H1 (cell line): ENCODE data around the gene ITGB8. TPM values are rescaled to one million over a fixed set of nuclear protein-coding genes. Genes with fewer than 3 reads are reported as not detected.
A peak's percentile ranks its signal among the peaks of the same experiment; 100 is the strongest.

Experiments
- CTCF ChIA-PET: fragments of 300-600 bp; sonication (Branson Sonifier 250); formaldehyde crosslinking; loops from one replicate; lab custom pipeline; 2021; ENCODE audit not compliant: partially characterized antibody; lab: Charles Lee
- POLR2A ChIA-PET: fragments of 300-600 bp; sonication (Branson Sonifier 250); formaldehyde crosslinking; loops from one replicate; lab custom pipeline; 2021; ENCODE audit warnings: inconsistent platforms; ENCODE audit not compliant: partially characterized antibody; lab: Charles Lee
- DNase-seq, 2 experiments: peaks; one replicate each; pipeline versions ENCODE4 v3.0.0 to v3.0.0-alpha.2; 2010 to 2022; ENCODE audit warnings: low spot score in 2 of 2, low read depth in 1 of 2, mixed read lengths in 1 of 2
- FAIRE-seq: peaks from 2 replicates; lab custom pipeline; 2011; peaks lifted over from hg19 to GRCh38; lab: Jason Lieb, UNC
- H2AFZ ChIP-seq: 2 replicates; pipeline ENCODE4 v1.8.1; 2012; ENCODE audit warnings: low read length, inconsistent platforms
- H2AK5ac ChIP-seq: 2 replicates; pipeline ENCODE4 v1.6.1; 2013; ENCODE audit warnings: low read depth, low read length
- H2BK120ac ChIP-seq: replicated peaks from 2 replicates; pipeline ENCODE3; 2013; ENCODE audit warnings: low read depth, low read length, inconsistent platforms
- H2BK12ac ChIP-seq: 2 replicates; pipeline ENCODE4 v1.6.1; 2013; ENCODE audit warnings: low read depth, low read length
- H2BK15ac ChIP-seq: 2 replicates; pipeline ENCODE4 v1.6.1; 2013; ENCODE audit warnings: low read length
- H2BK20ac ChIP-seq: 2 replicates; pipeline ENCODE4 v1.6.1; 2013; ENCODE audit warnings: low read length
- H2BK5ac ChIP-seq: 2 replicates; pipeline ENCODE4 v1.6.1; 2013; ENCODE audit warnings: low read depth, low read length
- H3K14ac ChIP-seq: 2 replicates; pipeline ENCODE4 v1.6.1; 2013; ENCODE audit warnings: inconsistent platforms; ENCODE audit not compliant: insufficient read length
- H3K18ac ChIP-seq: 2 replicates; pipeline ENCODE4 v1.6.1; 2013; ENCODE audit warnings: low read length; ENCODE audit errors: extremely low read depth
- H3K23ac ChIP-seq: 2 replicates; pipeline ENCODE4 v1.6.1; 2013; ENCODE audit warnings: inconsistent platforms; ENCODE audit not compliant: insufficient read length
- H3K23me2 ChIP-seq: 2 replicates; pipeline ENCODE4 v1.6.1; 2013; ENCODE audit warnings: low read depth, low read length
- H3K27ac ChIP-seq: 2 replicates; pipeline ENCODE4 v1.6.1; 2011; ENCODE audit warnings: low read depth, low read length, inconsistent platforms
- H3K27me3 ChIP-seq, 4 experiments: replicated peaks in 1 of 4; 1 replicate in 1 of 4; 2 replicates in 3 of 4; pipeline versions ENCODE4 v1.6.1 to v1.8.1; 2011 to 2013; ENCODE audit warnings: low read length in 3 of 4, mild to moderate bottlenecking in 3 of 4, inconsistent platforms in 2 of 4, mixed read lengths in 2 of 4, moderate library complexity in 1 of 4; ENCODE audit not compliant: control insufficient read depth in 3 of 4, insufficient read depth in 3 of 4; ENCODE audit errors: extremely low read depth in 1 of 4
- H3K36me3 ChIP-seq, 4 experiments: 2 replicates each; pipeline versions ENCODE4 v1.6.1 to v1.8.1; 2011 to 2013; ENCODE audit warnings: mild to moderate bottlenecking in 4 of 4, low read length in 3 of 4, moderate library complexity in 2 of 4, control low read depth in 1 of 4, inconsistent platforms in 1 of 4; ENCODE audit not compliant: insufficient read depth in 4 of 4, control insufficient read depth in 2 of 4
- H3K4ac ChIP-seq: replicated peaks from 2 replicates; pipeline ENCODE3; 2013; ENCODE audit warnings: low read length, low read depth, mixed read lengths, inconsistent platforms; ENCODE audit not compliant: insufficient read length
- H3K4me1 ChIP-seq, 4 experiments: replicated peaks in 1 of 4; 1 replicate in 1 of 4; 2 replicates in 3 of 4; pipeline versions ENCODE4 v1.6.1 to v1.8.1; 2011 to 2013; ENCODE audit warnings: low read length in 3 of 4, inconsistent platforms in 2 of 4, mixed read lengths in 1 of 4; ENCODE audit not compliant: insufficient read depth in 4 of 4, control insufficient read depth in 3 of 4
- H3K4me2 ChIP-seq, 2 experiments: 2 replicates each; pipeline versions ENCODE4 v1.6.1 to v1.8.1; 2011 to 2013; ENCODE audit warnings: low read depth in 2 of 2, low read length in 2 of 2, control low read depth in 1 of 2, inconsistent platforms in 1 of 2, mild to moderate bottlenecking in 1 of 2; ENCODE audit not compliant: insufficient read depth in 1 of 2
- H3K4me3 ChIP-seq, 4 experiments: fragments of 200-600, 300-600 bp in 1 of 4; sonication (generic), shearing (Covaris generic), sonication (Bioruptor Twin) in 1 of 4; 2 replicates each; pipeline versions ENCODE4 v1.5.1 to v1.8.1; 2011 to 2016; ENCODE audit warnings: low read length in 4 of 4, low read depth in 3 of 4, control low read depth in 2 of 4, inconsistent platforms in 2 of 4, mild to moderate bottlenecking in 2 of 4, mixed read lengths in 1 of 4, moderate library complexity in 1 of 4; ENCODE audit not compliant: insufficient read depth in 2 of 4; ENCODE audit errors: extremely low read depth in 1 of 4
- H3K56ac ChIP-seq: replicated peaks from 2 replicates; pipeline ENCODE3; 2013; ENCODE audit warnings: low read depth, mild to moderate bottlenecking, mixed read lengths, low read length, inconsistent platforms; ENCODE audit not compliant: insufficient read length
- H3K79me1 ChIP-seq: 2 replicates; pipeline ENCODE4 v1.6.1; 2013; ENCODE audit warnings: low read depth, low read length, control low read depth
- H3K79me2 ChIP-seq, 2 experiments: 2 replicates each; pipeline versions ENCODE4 v1.6.1 to v1.8.1; 2012 to 2013; ENCODE audit warnings: low read length in 2 of 2, mild to moderate bottlenecking in 2 of 2, inconsistent platforms in 1 of 2; ENCODE audit not compliant: insufficient read depth in 2 of 2, control insufficient read depth in 1 of 2
- H3K9ac ChIP-seq, 4 experiments: replicated peaks in 1 of 4; 1 replicate in 1 of 4; 2 replicates in 3 of 4; pipeline versions ENCODE4 v1.6.1 to v1.8.1; 2011 to 2013; ENCODE audit warnings: low read depth in 3 of 4, low read length in 3 of 4, control low read depth in 2 of 4, mild to moderate bottlenecking in 2 of 4, moderate library complexity in 2 of 4, inconsistent platforms in 1 of 4; ENCODE audit errors: extremely low read depth in 1 of 4
- H3K9me3 ChIP-seq, 2 experiments: 2 replicates each; pipeline versions ENCODE4 v1.6.1 to v1.8.1; 2012 to 2013; ENCODE audit warnings: mild to moderate bottlenecking in 2 of 2, moderate library complexity in 2 of 2, control low read depth in 1 of 2, inconsistent platforms in 1 of 2, low read depth in 1 of 2, low read length in 1 of 2, mixed read lengths in 1 of 2; ENCODE audit not compliant: insufficient read depth in 2 of 2
- H4K20me1 ChIP-seq, 2 experiments: replicated peaks in 1 of 2; 2 replicates each; pipeline versions ENCODE3 to v1.8.1; 2011 to 2013; ENCODE audit warnings: inconsistent platforms in 2 of 2, low read length in 2 of 2, mild to moderate bottlenecking in 1 of 2; ENCODE audit not compliant: insufficient read depth in 2 of 2, control insufficient read depth in 1 of 2
- H4K5ac ChIP-seq: 2 replicates; pipeline ENCODE4 v1.6.1; 2013; ENCODE audit warnings: low read length, low read depth, mixed read lengths, inconsistent platforms; ENCODE audit not compliant: insufficient read length
- H4K8ac ChIP-seq: 2 replicates; pipeline ENCODE4 v1.8.0; 2013; ENCODE audit warnings: mild to moderate bottlenecking, moderate library complexity, low read length, inconsistent platforms; ENCODE audit not compliant: insufficient read depth; ENCODE audit errors: extremely low read depth
- H4K91ac ChIP-seq: replicated peaks from 2 replicates; pipeline ENCODE3; 2013; ENCODE audit warnings: low read length, mixed read lengths, inconsistent platforms; ENCODE audit not compliant: insufficient read length
- ASH2L ChIP-seq: fragments of 200-600, 300-600 bp; sonication (generic); IDR thresholded peaks from one replicate; pipeline ENCODE4 v1.7.1; 2017; ENCODE audit warnings: low read length
- BACH1 ChIP-seq: IDR thresholded peaks from 2 replicates; pipeline ENCODE4 v1.6.1; 2012; ENCODE audit warnings: low read length, improper control_type of control experiment
- CREB1 ChIP-seq: IDR thresholded peaks from 2 replicates; pipeline ENCODE4 v1.6.1; 2012; ENCODE audit warnings: inconsistent platforms
- CTCF ChIP-seq, 3 experiments: IDR thresholded peaks; 1 replicate in 2 of 3; 2 replicates in 1 of 3; pipeline versions ENCODE4 v1.5.1 to v1.6.1; 2011; ENCODE audit warnings: low read length in 3 of 3, mild to moderate bottlenecking in 3 of 3, inconsistent platforms in 2 of 3, low read depth in 1 of 3, moderate library complexity in 1 of 3; ENCODE audit not compliant: insufficient read depth in 1 of 3; ENCODE audit errors: control extremely low read depth in 1 of 3
- POU5F1 ChIP-seq: IDR thresholded peaks from 2 replicates; pipeline ENCODE4 v1.6.1; 2011; ENCODE audit warnings: low read depth, mild to moderate bottlenecking, low read length, moderate library complexity
- SIN3A ChIP-seq, 2 experiments: IDR thresholded peaks in 1 of 2; conservative IDR thresholded peaks in 1 of 2; 2 replicates each; pipeline ENCODE4 v1.6.1; 2011 to 2012; ENCODE audit warnings: low read length in 2 of 2, improper control_type of control experiment in 1 of 2, low read depth in 1 of 2, mild to moderate bottlenecking in 1 of 2
- SIRT6 ChIP-seq: IDR thresholded peaks from one replicate; pipeline ENCODE4 v1.7.1; 2012; ENCODE audit warnings: low read length, inconsistent platforms
- SUZ12 ChIP-seq: fragments of 200-600 bp; sonication (generic); IDR thresholded peaks from 2 replicates; pipeline ENCODE4 v1.6.1; 2012; ENCODE audit warnings: mild to moderate bottlenecking, inconsistent platforms, low read length, moderate library complexity, mixed read lengths
- TAF1 ChIP-seq: IDR thresholded peaks from 2 replicates; pipeline ENCODE4 v1.6.1; 2011; ENCODE audit warnings: mild to moderate bottlenecking, low read depth, low read length
- WGBS, 2 experiments: shearing (Covaris generic) in 1 of 2; methylation state at CpG; one replicate each; pipeline versions ENCODE4 v1.1.6 to v1.1.7; 2013 to 2015; ENCODE audit warnings: low lambda C conversion rate in 2 of 2, mixed read lengths in 2 of 2, inconsistent platforms in 1 of 2, low coverage in 1 of 2, missing lambda C conversion rate in 1 of 2; ENCODE audit not compliant: insufficient replicate concordance in 2 of 2, insufficient coverage in 1 of 2, insufficient read length in 1 of 2; ENCODE audit errors: extremely low coverage in 1 of 2, missing lambda C conversion rate in 1 of 2; 5-methylcytosine and 5-hydroxymethylcytosine counted together
- polyA plus RNA-seq, 7 experiments: library from polyadenylated mRNA; depleted of rRNA in 3 of 7; stranded (reverse) in 5 of 7; unstranded in 2 of 7; fragments of >200 nt in 5 of 7; fragments of 200-250 nt in 2 of 7; gene quantifications; 1 replicate in 5 of 7; 2 replicates in 1 of 7; 4 replicates in 1 of 7; pipeline versions ENCODE4 v1.2.1 to v1.2.3, GENCODE V29; 2011 to 2013; ENCODE audit warnings: missing spikeins in 2 of 7, mixed read lengths in 2 of 7
- total RNA-seq: library from RNA; stranded (reverse); fragmentation: NEBNext Ultra II Directional; extraction: Animal tissue kit (Norgen Biotek cat#: 25700); gene quantifications from 2 replicates; pipeline ENCODE4 v1.2.1, GENCODE V29; 2021

The ITGB8 gene
- total and polyA plus RNA-seq, 2 of the 8 experiments (the other 6 are each of a cell fraction or from before 2014, with no cell fraction given) = 1.2 to 3.6 TPM

GRCh38 chr7:20329389-20330238, 1.1 kb upstream of the ITGB8 start:
- Histone ChIP-seq H3K14ac (no peak overlapping the region), H2BK20ac (no peak overlapping the region), H4K20me1 (no peaks in the 10 kb centered on the region), H4K91ac (no peak overlapping the region), H3K9ac (peak overlapping the region in 3 of 4 experiments; percentile 75 to 80 (median 76); a peak in 6 of 7 replicates), H3K4me1 (peaks cover 0 to 2% (median 0%) of the 10 kb centered on the region in 4 experiments; a peak in 2 of 7 replicates), H2BK12ac (peak overlapping the region; percentile 89), H2AFZ (peak overlapping the region; percentile 86; the same call in 1 of the 2 replicates), H4K8ac (peak overlapping the region; percentile 90; the same call in 1 of the 2 replicates), H3K27ac (peak overlapping the region; percentile 75), H3K4me2 (peak overlapping the region; percentile 75 to 98), H3K18ac (0 out of 2 replicates have a peak overlapping the region, but pooled peaks have one; percentile 26), H3K56ac (no peak overlapping the region), H4K5ac (no peak overlapping the region), H2BK15ac (peak overlapping the region; percentile 4; the same call in 1 of the 2 replicates), H3K27me3 (no peaks in the 10 kb centered on the region), H3K79me2 (no peaks in the 10 kb centered on the region), H3K23ac (no peak overlapping the region), H3K36me3 (no peaks in the 10 kb centered on the region), H2AK5ac (no peak overlapping the region), H3K4ac (no peak overlapping the region), H3K9me3 (no peaks in the 10 kb centered on the region), H3K79me1 (no peaks in the 10 kb centered on the region), H3K4me3 (peak overlapping the region; percentile 55 to 80 (median 73)), H3K23me2 (peaks cover 18% of the 10 kb centered on the region), H2BK5ac (no peak overlapping the region), H2BK120ac (no peak overlapping the region)
- DNase-seq (peak in 1 of 2 experiments; percentile 78), FAIRE-seq (peak; percentile 55)
- ChIA-PET POLR2A (interaction anchor here (0.6 to 2.9 kb wide), 16 partner anchors 10 to 621 kb away, joined by 3 to 27 read pairs (median 4); partner anchors contain the start of gene POLR1F), CTCF (interaction anchor here (0.6 to 2.1 kb wide), 20 partner anchors 10 to 322 kb away, joined by 3 to 10 read pairs (median 4); no protein-coding TSS in a partner anchor)
- WGBS, 2 experiments = 1% methylated on average over 28 of the region's 31 CpGs; no CpG with 5 or more reads in 1 of the 2 experiments
- TF ChIP-seq SUZ12 (no peak), SIN3A (conservative IDR thresholded peaks at IDR 0.05 in 1 of 2, IDR thresholded peaks at IDR 0.05 in 1 of 2; ENCODE audit: low read depth in 1 of 2, low read length in 2 of 2) (peak in 1 of 2 experiments; percentile 77; a peak in 1 of 4 replicates), POU5F1 (no peak), CREB1 (0 out of 2 replicates have a peak, but pooled peaks have one; percentile 26), ASH2L (no peak), BACH1 (no peak), SIRT6 (no peak), TAF1 (peak; percentile 55; the same call in 1 of the 2 replicates), CTCF (IDR thresholded peaks at IDR 0.05; ENCODE audit: control extremely low read depth in 1 of 3, insufficient read depth in 1 of 3, low read depth in 1 of 3, low read length in 3 of 3) (peak; percentile 30 to 56 (median 45))
